HepG2 (cell line): ENCODE data around the gene WDR54. TPM values are rescaled to one million over a fixed set of nuclear protein-coding genes. Genes with fewer than 3 reads are reported as not detected.

ENCODE experiments used
- DR1 ChIP-seq: sonication (generic); formaldehyde crosslinking; IDR thresholded peaks from 2 replicates; pipeline ENCODE4 v1.8.0; 2021; ENCODE audit warnings: mild to moderate bottlenecking, missing genetic modification reagents, inconsistent platforms
- KDM5A ChIP-seq: fragments of 200-600 bp; sonication (generic); IDR thresholded peaks from 2 replicates; pipeline ENCODE4 v1.7.0; 2018; ENCODE audit warnings: antibody characterized with exemption, mild to moderate bottlenecking, low read length, borderline replicate concordance
- MIXL1 ChIP-seq: IDR thresholded peaks from 2 replicates; pipeline ENCODE4 v1.6.1; 2016
- YEATS4 ChIP-seq: sonication (generic); formaldehyde crosslinking; IDR thresholded peaks from 2 replicates; pipeline ENCODE4 v1.4.0; 2020; ENCODE audit warnings: missing genetic modification reagents, borderline replicate concordance
- ZNF746 ChIP-seq: sonication (generic); formaldehyde crosslinking; IDR thresholded peaks from 2 replicates; pipeline ENCODE4 v1.8.0; 2022; ENCODE audit warnings: mild to moderate bottlenecking, missing genetic modification reagents
- ZSCAN31 ChIP-seq: sonication (generic); formaldehyde crosslinking; IDR thresholded peaks from 2 replicates; pipeline ENCODE4 v1.5.0; 2020; ENCODE audit warnings: low read depth, mild to moderate bottlenecking, missing genetic modification reagents
- ZSCAN9 ChIP-seq: IDR thresholded peaks from 2 replicates; pipeline ENCODE4 v1.6.1; 2016; ENCODE audit warnings: borderline replicate concordance
- polyA plus RNA-seq, 8 experiments: library from polyadenylated mRNA; depleted of rRNA in 3 of 8; stranded (reverse) in 7 of 8; unstranded in 1 of 8; fragments of >200 nt; fragmentation: Illumina TruSeq in 4 of 8; extraction: Trizol in 4 of 8; gene quantifications; 2 replicates each; pipeline versions ENCODE4 v1.2.1 to v1.2.3, GENCODE V29; 2011 to 2016; ENCODE audit warnings: low read depth in 4 of 8, missing spikeins in 1 of 8, mixed read lengths in 1 of 8; ENCODE audit not compliant: insufficient read depth in 1 of 8
- total RNA-seq, 5 experiments: library from RNA; depleted of rRNA; stranded (reverse); fragments of >200 nt; fragmentation: Illumina TruSeq; extraction: Trizol; gene quantifications; 2 replicates each; pipeline ENCODE4 v1.2.3, GENCODE V29; 2016; ENCODE audit warnings: low read depth in 1 of 5
- TF ChIP-seq, protein P1 (sequence below): sonication (generic); formaldehyde crosslinking; IDR thresholded peaks from 2 replicates; pipeline ENCODE4 v1.5.1; 2020; ENCODE audit warnings: mild to moderate bottlenecking, missing genetic modification reagents, borderline replicate concordance
- TF ChIP-seq, protein P2 (sequence below): IDR thresholded peaks from 2 replicates; pipeline ENCODE4 v1.4.0; 2020; ENCODE audit warnings: mild to moderate bottlenecking, missing genetic modification reagents
- TF ChIP-seq, protein P3 (sequence below): sonication (generic); formaldehyde crosslinking; IDR thresholded peaks from 2 replicates; pipeline ENCODE4 v1.8.0; 2022; ENCODE audit warnings: missing genetic modification reagents, low read depth, mild to moderate bottlenecking, borderline replicate concordance

The WDR54 gene
- total and polyA plus RNA-seq, 2 of the 13 experiments (the other 11 are each of a cell fraction or from before 2014, with no cell fraction given): 2.0 to 17.3 TPM

DNA sequence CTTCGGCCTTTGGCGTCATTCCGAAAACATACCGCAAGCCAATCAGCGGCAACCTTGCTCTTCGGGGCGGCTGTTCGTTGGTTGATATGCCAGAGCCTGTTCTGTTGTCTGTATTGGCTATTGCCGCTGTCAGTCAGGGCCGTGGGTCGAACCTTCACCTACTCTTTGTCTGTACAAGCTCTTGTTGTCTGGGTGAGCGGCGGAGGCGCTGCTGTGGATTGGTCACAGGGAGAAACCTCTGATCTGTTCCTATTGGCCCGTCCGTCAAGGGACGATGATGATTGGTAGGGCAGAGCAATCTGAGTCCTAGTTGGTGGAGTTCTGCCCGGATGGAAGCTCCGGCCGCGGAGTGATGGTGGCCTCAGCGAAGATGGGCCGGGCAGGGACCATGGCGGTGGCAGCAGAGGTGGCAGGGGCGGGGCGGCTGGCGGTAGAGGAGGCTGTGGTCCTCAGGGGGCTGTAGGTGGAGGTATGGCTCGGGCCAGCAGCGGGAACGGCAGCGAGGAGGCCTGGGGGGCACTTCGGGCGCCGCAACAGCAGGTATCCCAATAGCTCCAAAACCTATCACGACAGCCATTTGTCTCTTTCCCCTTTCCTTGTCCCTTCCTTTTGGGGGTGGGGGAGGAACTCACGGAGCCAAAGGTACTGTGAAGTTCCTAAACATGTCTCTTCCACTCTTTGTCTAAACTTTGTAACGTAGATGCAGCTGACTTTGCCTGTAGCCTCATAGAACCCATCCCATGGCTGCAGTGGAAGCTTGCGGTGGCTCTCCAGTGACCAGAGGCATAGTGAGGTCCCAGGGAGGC, 36.8 kb downstream of the WDR54 start, which contains the start of gene WBP1 (continued):
- TF ChIP-seq, protein P1, sequence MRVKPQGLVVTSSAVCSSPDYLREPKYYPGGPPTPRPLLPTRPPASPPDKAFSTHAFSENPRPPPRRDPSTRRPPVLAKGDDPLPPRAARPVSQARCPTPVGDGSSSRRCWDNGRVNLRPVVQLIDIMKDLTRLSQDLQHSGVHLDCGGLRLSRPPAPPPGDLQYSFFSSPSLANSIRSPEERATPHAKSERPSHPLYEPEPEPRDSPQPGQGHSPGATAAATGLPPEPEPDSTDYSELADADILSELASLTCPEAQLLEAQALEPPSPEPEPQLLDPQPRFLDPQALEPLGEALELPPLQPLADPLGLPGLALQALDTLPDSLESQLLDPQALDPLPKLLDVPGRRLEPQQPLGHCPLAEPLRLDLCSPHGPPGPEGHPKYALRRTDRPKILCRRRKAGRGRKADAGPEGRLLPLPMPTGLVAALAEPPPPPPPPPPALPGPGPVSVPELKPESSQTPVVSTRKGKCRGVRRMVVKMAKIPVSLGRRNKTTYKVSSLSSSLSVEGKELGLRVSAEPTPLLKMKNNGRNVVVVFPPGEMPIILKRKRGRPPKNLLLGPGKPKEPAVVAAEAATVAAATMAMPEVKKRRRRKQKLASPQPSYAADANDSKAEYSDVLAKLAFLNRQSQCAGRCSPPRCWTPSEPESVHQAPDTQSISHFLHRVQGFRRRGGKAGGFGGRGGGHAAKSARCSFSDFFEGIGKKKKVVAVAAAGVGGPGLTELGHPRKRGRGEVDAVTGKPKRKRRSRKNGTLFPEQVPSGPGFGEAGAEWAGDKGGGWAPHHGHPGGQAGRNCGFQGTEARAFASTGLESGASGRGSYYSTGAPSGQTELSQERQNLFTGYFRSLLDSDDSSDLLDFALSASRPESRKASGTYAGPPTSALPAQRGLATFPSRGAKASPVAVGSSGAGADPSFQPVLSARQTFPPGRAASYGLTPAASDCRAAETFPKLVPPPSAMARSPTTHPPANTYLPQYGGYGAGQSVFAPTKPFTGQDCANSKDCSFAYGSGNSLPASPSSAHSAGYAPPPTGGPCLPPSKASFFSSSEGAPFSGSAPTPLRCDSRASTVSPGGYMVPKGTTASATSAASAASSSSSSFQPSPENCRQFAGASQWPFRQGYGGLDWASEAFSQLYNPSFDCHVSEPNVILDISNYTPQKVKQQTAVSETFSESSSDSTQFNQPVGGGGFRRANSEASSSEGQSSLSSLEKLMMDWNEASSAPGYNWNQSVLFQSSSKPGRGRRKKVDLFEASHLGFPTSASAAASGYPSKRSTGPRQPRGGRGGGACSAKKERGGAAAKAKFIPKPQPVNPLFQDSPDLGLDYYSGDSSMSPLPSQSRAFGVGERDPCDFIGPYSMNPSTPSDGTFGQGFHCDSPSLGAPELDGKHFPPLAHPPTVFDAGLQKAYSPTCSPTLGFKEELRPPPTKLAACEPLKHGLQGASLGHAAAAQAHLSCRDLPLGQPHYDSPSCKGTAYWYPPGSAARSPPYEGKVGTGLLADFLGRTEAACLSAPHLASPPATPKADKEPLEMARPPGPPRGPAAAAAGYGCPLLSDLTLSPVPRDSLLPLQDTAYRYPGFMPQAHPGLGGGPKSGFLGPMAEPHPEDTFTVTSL (CRISPR knock-in tag): no peak
- TF ChIP-seq, protein P2, sequence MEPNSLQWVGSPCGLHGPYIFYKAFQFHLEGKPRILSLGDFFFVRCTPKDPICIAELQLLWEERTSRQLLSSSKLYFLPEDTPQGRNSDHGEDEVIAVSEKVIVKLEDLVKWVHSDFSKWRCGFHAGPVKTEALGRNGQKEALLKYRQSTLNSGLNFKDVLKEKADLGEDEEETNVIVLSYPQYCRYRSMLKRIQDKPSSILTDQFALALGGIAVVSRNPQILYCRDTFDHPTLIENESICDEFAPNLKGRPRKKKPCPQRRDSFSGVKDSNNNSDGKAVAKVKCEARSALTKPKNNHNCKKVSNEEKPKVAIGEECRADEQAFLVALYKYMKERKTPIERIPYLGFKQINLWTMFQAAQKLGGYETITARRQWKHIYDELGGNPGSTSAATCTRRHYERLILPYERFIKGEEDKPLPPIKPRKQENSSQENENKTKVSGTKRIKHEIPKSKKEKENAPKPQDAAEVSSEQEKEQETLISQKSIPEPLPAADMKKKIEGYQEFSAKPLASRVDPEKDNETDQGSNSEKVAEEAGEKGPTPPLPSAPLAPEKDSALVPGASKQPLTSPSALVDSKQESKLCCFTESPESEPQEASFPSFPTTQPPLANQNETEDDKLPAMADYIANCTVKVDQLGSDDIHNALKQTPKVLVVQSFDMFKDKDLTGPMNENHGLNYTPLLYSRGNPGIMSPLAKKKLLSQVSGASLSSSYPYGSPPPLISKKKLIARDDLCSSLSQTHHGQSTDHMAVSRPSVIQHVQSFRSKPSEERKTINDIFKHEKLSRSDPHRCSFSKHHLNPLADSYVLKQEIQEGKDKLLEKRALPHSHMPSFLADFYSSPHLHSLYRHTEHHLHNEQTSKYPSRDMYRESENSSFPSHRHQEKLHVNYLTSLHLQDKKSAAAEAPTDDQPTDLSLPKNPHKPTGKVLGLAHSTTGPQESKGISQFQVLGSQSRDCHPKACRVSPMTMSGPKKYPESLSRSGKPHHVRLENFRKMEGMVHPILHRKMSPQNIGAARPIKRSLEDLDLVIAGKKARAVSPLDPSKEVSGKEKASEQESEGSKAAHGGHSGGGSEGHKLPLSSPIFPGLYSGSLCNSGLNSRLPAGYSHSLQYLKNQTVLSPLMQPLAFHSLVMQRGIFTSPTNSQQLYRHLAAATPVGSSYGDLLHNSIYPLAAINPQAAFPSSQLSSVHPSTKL (CRISPR knock-in tag): no peak
- no peak for TF ChIP-seq ZNF746 (CRISPR knock-in tag)
- TF ChIP-seq DR1: peak; percentile 87
- TF ChIP-seq KDM5A: peak; percentile 82
- TF ChIP-seq, protein P3, sequence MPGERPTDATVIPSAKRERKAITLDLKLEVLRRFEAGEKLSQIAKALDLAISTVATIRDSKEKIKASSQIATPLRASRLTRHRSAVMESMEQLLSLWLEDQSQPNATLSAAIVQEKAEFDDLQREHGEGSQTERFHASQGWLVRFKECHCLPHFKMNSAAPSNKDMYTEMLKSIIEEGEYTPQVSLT (CRISPR knock-in tag): no peak
- TF ChIP-seq YEATS4 (CRISPR knock-in tag): no peak
- peak; percentile 37; the same call in 1 of the 2 replicates for TF ChIP-seq ZSCAN31 (CRISPR knock-in tag)
- 0 out of 2 replicates have a peak, but pooled peaks have one; percentile 35 for TF ChIP-seq MIXL1
- no peak for TF ChIP-seq ZSCAN9
